Panc1 (cell line): Measurements from ENCODE around the gene ASMTL.

Source experiments
- CTCF ChIP-seq: fragments of 450-650 bp; IDR thresholded peaks from 2 replicates; pipeline ENCODE4 v1.5.1; 2017; ENCODE audit warnings: mild to moderate bottlenecking
- POLR2AphosphoS5 ChIP-seq: IDR thresholded peaks from 2 replicates; pipeline ENCODE4 v1.6.1; 2012; ENCODE audit warnings: mild to moderate bottlenecking, low read depth, low read length, moderate library complexity
- REST ChIP-seq, 2 experiments: IDR thresholded peaks; 2 replicates each; pipeline ENCODE4 v1.6.1; 2011 to 2012; ENCODE audit warnings: low read depth in 2 of 2, control low read depth in 1 of 2, low read length in 1 of 2, mild to moderate bottlenecking in 1 of 2, moderate library complexity in 1 of 2; ENCODE audit not compliant: insufficient read depth in 1 of 2
- SIN3A ChIP-seq: IDR thresholded peaks from 2 replicates; pipeline ENCODE4 v1.6.1; 2012; ENCODE audit warnings: low read depth, mild to moderate bottlenecking, low read length, moderate library complexity, borderline replicate concordance; ENCODE audit not compliant: insufficient read depth

GRCh38 chrX:1493412-1493811, 40.7 kb upstream of the ASMTL start:
- TF ChIP-seq CTCF (no peak), POLR2AphosphoS5 (no peak), REST (IDR thresholded peaks at IDR 0.05; ENCODE audit: insufficient read depth in 1 of 2, low read depth in 2 of 2, low read length in 1 of 2) (no peak), SIN3A (no peak)
